HepG2 (cell line): ENCODE data around the gene UBQLN1. TPM values are rescaled to one million over a fixed set of nuclear protein-coding genes. Genes with fewer than 3 reads are reported as not detected.

Experiments used
- BRCA1 ChIP-seq: sonication (generic); formaldehyde crosslinking; IDR thresholded peaks from 2 replicates; pipeline ENCODE4 v1.4.0; 2020; ENCODE audit warnings: missing genetic modification reagents
- FOXA3 ChIP-seq: IDR thresholded peaks from 2 replicates; pipeline ENCODE4 v1.6.1; 2016; ENCODE audit warnings: missing genetic modification reagents, missing compliant biosample characterization
- FOXO1 ChIP-seq: sonication (generic); formaldehyde crosslinking; IDR thresholded peaks from 2 replicates; pipeline ENCODE4 v1.4.0; 2020; ENCODE audit warnings: missing genetic modification reagents
- FUBP1 ChIP-seq: sonication (generic); formaldehyde crosslinking; IDR thresholded peaks from 2 replicates; pipeline ENCODE4 v1.5.1; 2020; ENCODE audit warnings: missing genetic modification reagents, mild to moderate bottlenecking, borderline replicate concordance
- GATA4 ChIP-seq: sonication (generic); IDR thresholded peaks from 2 replicates; pipeline ENCODE4 v1.6.1; 2016; ENCODE audit warnings: antibody characterized with exemption, low read depth, borderline replicate concordance
- HNF1A ChIP-seq, 2 experiments: sonication (generic) in 1 of 2; formaldehyde crosslinking in 1 of 2; IDR thresholded peaks; 2 replicates each; pipeline versions ENCODE4 v1.4.0 to v1.6.1; 2016 to 2020; ENCODE audit warnings: borderline replicate concordance in 1 of 2, low read depth in 1 of 2, mild to moderate bottlenecking in 1 of 2, missing genetic modification reagents in 1 of 2
- HNF4A ChIP-seq: sonication (generic); formaldehyde crosslinking; IDR thresholded peaks from 2 replicates; pipeline ENCODE4 v1.4.0; 2020; ENCODE audit warnings: missing genetic modification reagents
- MEIS1 ChIP-seq: sonication (generic); formaldehyde crosslinking; IDR thresholded peaks from 2 replicates; pipeline ENCODE4 v1.9.0; 2021; ENCODE audit warnings: mild to moderate bottlenecking, missing genetic modification reagents, moderate library complexity, borderline replicate concordance
- POLR2AphosphoS5 ChIP-seq: IDR thresholded peaks from 2 replicates; pipeline ENCODE4 v1.6.1; 2012; ENCODE audit warnings: low read depth, low read length
- SNAPC2 ChIP-seq: sonication (generic); formaldehyde crosslinking; IDR thresholded peaks from 2 replicates; pipeline ENCODE4 v1.8.1; 2022; ENCODE audit warnings: mild to moderate bottlenecking, missing genetic modification reagents
- SOX13 ChIP-seq, 3 experiments: fragments of 450-650 bp in 1 of 3; sonication (generic) in 1 of 3; formaldehyde crosslinking in 1 of 3; IDR thresholded peaks in 2 of 3; conservative IDR thresholded peaks in 1 of 3; 2 replicates each; pipeline versions ENCODE4 v1.5.0 to v1.6.1; 2016 to 2020; ENCODE audit warnings: antibody characterized with exemption in 1 of 3, mild to moderate bottlenecking in 1 of 3, missing compliant biosample characterization in 1 of 3, missing genetic modification reagents in 1 of 3, moderate library complexity in 1 of 3
- SRSF4 ChIP-seq: fragments of 200-400 bp; formaldehyde crosslinking; IDR thresholded peaks from one replicate; pipeline ENCODE4 v1.6.1; 2018; ENCODE audit warnings: mild to moderate bottlenecking, low read depth, low read length, moderate library complexity; ENCODE audit not compliant: poor library complexity, severe bottlenecking
- ZBTB38 ChIP-seq: sonication (generic); formaldehyde crosslinking; IDR thresholded peaks from 2 replicates; pipeline ENCODE4 v1.5.1; 2020; ENCODE audit warnings: mild to moderate bottlenecking, missing genetic modification reagents
- ZC3H13 ChIP-seq: sonication (generic); formaldehyde crosslinking; IDR thresholded peaks from 2 replicates; pipeline ENCODE4 v1.8.1; 2023; ENCODE audit warnings: mild to moderate bottlenecking, missing genetic modification reagents, moderate library complexity
- ZFP1 ChIP-seq: IDR thresholded peaks from 2 replicates; pipeline ENCODE4 v1.6.1; 2016
- ZNF24 ChIP-seq: fragments of 450-650 bp; IDR thresholded peaks from 2 replicates; pipeline ENCODE4 v1.6.1; 2017; ENCODE audit warnings: antibody characterized with exemption, mild to moderate bottlenecking
- ZNF513 ChIP-seq: sonication (generic); formaldehyde crosslinking; conservative IDR thresholded peaks from 2 replicates; pipeline ENCODE4 v1.5.0; 2020; ENCODE audit warnings: missing genetic modification reagents
- ZNF556 ChIP-seq: sonication (generic); formaldehyde crosslinking; IDR thresholded peaks from 2 replicates; pipeline ENCODE4 v1.4.0; 2020; ENCODE audit warnings: mild to moderate bottlenecking, missing genetic modification reagents, borderline replicate concordance
- ZSCAN5A ChIP-seq: sonication (generic); formaldehyde crosslinking; IDR thresholded peaks from 2 replicates; pipeline ENCODE4 v1.8.0; 2022; ENCODE audit warnings: mild to moderate bottlenecking, missing genetic modification reagents, borderline replicate concordance
- polyA plus RNA-seq, 8 experiments: library from polyadenylated mRNA; depleted of rRNA in 3 of 8; stranded (reverse) in 7 of 8; unstranded in 1 of 8; fragments of >200 nt; fragmentation: Illumina TruSeq in 4 of 8; extraction: Trizol in 4 of 8; gene quantifications; 2 replicates each; pipeline versions ENCODE4 v1.2.1 to v1.2.3, GENCODE V29; 2011 to 2016; ENCODE audit warnings: low read depth in 4 of 8, missing spikeins in 1 of 8, mixed read lengths in 1 of 8; ENCODE audit not compliant: insufficient read depth in 1 of 8
- total RNA-seq, 5 experiments: library from RNA; depleted of rRNA; stranded (reverse); fragments of >200 nt; fragmentation: Illumina TruSeq; extraction: Trizol; gene quantifications; 2 replicates each; pipeline ENCODE4 v1.2.3, GENCODE V29; 2016; ENCODE audit warnings: low read depth in 1 of 5

UBQLN1 gene
- total and polyA plus RNA-seq, 2 of the 13 experiments (the other 11 are each of a cell fraction or from before 2014, with no cell fraction given): 78.1 to 83.8 TPM

- TF ChIP-seq HNF1A (IDR thresholded peaks at IDR 0.05; ENCODE audit: low read depth) (peak; percentile 60; the same call in 1 of the 2 replicates), HNF1A (CRISPR knock-in tag; IDR thresholded peaks at IDR 0.05; ENCODE audit: borderline replicate concordance) (peak; percentile 68; the same call in 1 of the 2 replicates), SOX13 (IDR thresholded peaks at IDR 0.05) (no peak), SOX13 (CRISPR knock-in tag; conservative IDR thresholded peaks at IDR 0.05 in 1 of 2, IDR thresholded peaks at IDR 0.05 in 1 of 2) (peak in 1 of 2 experiments; percentile 80; a peak in 2 of 4 replicates), FUBP1 (CRISPR knock-in tag) (no peak), SNAPC2 (CRISPR knock-in tag) (peak; percentile 79; the same call in 1 of the 2 replicates), ZNF513 (CRISPR knock-in tag) (no peak), ZFP1 (CRISPR knock-in tag) (0 out of 2 replicates have a peak, but pooled peaks have one; percentile 30), ZBTB38 (0 out of 2 replicates have a peak, but pooled peaks have one; percentile 61), SRSF4 (no peak), HNF4A (CRISPR knock-in tag) (peak; percentile 99), FOXA3 (CRISPR knock-in tag) (peak; percentile 75), MEIS1 (CRISPR knock-in tag) (peak; percentile 86), ZC3H13 (CRISPR knock-in tag) (0 out of 2 replicates have a peak, but pooled peaks have one; percentile 13), ZNF24 (peak; percentile 88), ZSCAN5A (CRISPR knock-in tag) (peak; percentile 24; the same call in 1 of the 2 replicates), FOXO1 (CRISPR knock-in tag) (peak; percentile 76; the same call in 1 of the 2 replicates), POLR2AphosphoS5 (peak; percentile 44; the same call in 1 of the 2 replicates), ZNF556 (CRISPR knock-in tag) (peak; percentile 93), GATA4 (peak; percentile 19; the same call in 1 of the 2 replicates), BRCA1 (CRISPR knock-in tag) (peak; percentile 43; the same call in 1 of the 2 replicates)
These were observed 78.2 kb downstream of the UBQLN1 start (continued) for GRCh38 chr9:83629433-83630104.
